GM20431 (cell line): ENCODE measurements around the gene COX4I1.

Experiments
- in situ Hi-C: fragments of 300-500 bp; cut with MseI, MboI; formaldehyde crosslinking; loops from one replicate; pipeline ENCODE4 v1.15.0; 2020; ENCODE audit warnings: low sequenced_read_pairs; ENCODE audit not compliant: unreplicated experiment

The COX4I1 gene

GRCh38 chr16:85799497-85800320 is at the start of gene COX4I1, which contains the start of gene EMC8:
COX4I1 (plus strand) TSS chr16:85799695; CDS start chr16:85801206, 1,511 bp downstream.
EMC8 (minus strand) TSS chr16:85799544; CDS start chr16:85799295, 249 bp downstream.
- in situ Hi-C loops = loop anchor here (25.0 kb wide), 1 partner anchor 713 kb away; the partner anchor contains the start of gene FOXF1

- in situ Hi-C loops = no loop called here
Measured at GRCh38 chr16:85749771-85750145, 49.7 kb upstream of the COX4I1 start.

GRCh38 chr16:85750146-85750826 is 49.2 kb upstream of the COX4I1 start:
- in situ Hi-C loops = no loop called here

- in situ Hi-C loops = no loop called here
Measured at GRCh38 chr16:85750827-85751697, 48.4 kb upstream of the COX4I1 start, which contains the start of gene C16orf74. C16orf74 (minus strand) TSS chr16:85751096; CDS start chr16:85735217, 15,879 bp downstream.

- in situ Hi-C loops = no loop called here
Measured at GRCh38 chr16:85751698-85752501, 47.6 kb upstream of the COX4I1 start.

GRCh38 chr16:85752511-85753420 is 46.7 kb upstream of the COX4I1 start:
- in situ Hi-C loops = no loop called here

- in situ Hi-C loops = no loop called here
Measured at GRCh38 chr16:85753559-85753958, 45.9 kb upstream of the COX4I1 start.

- in situ Hi-C loops = no loop called here
Measured at GRCh38 chr16:85753976-85754375, 45.5 kb upstream of the COX4I1 start.

GRCh38 chr16:85754413-85754812 is 45.1 kb upstream of the COX4I1 start:
- in situ Hi-C loops = no loop called here

GRCh38 chr16:85755929-85756768 is 43.3 kb upstream of the COX4I1 start:
- in situ Hi-C loops = no loop called here

GRCh38 chr16:85757341-85757822 is 42.1 kb upstream of the COX4I1 start:
- in situ Hi-C loops = no loop called here

- in situ Hi-C loops = no loop called here
Measured at GRCh38 chr16:85759136-85759535, 40.4 kb upstream of the COX4I1 start.

- in situ Hi-C loops = no loop called here
Measured at GRCh38 chr16:85759631-85760419, 39.7 kb upstream of the COX4I1 start.

GRCh38 chr16:85761861-85762260 is 37.6 kb upstream of the COX4I1 start:
- in situ Hi-C loops = no loop called here

- in situ Hi-C loops = no loop called here
Measured at GRCh38 chr16:85762970-85763369, 36.5 kb upstream of the COX4I1 start.

- in situ Hi-C loops = no loop called here
Measured at GRCh38 chr16:85763616-85764015, 35.9 kb upstream of the COX4I1 start.

GRCh38 chr16:85765211-85765610 is 34.3 kb upstream of the COX4I1 start:
- in situ Hi-C loops = no loop called here
